A549 (cell line): ENCODE measurements around the gene FKBP8.

ENCODE experiments used
- CHD4 ChIP-seq: fragments of 200-600 bp; sonication (generic); IDR thresholded peaks from 2 replicates; pipeline ENCODE4 v1.6.1; 2016; ENCODE audit warnings: antibody characterized with exemption, mild to moderate bottlenecking, borderline replicate concordance
- CTCF ChIP-seq: fragments of >200 bp; sonication (Bioruptor Twin); formaldehyde crosslinking; IDR thresholded peaks from 3 replicates; pipeline ENCODE4 v1.5.1; 2016
- JUNB ChIP-seq: fragments of >200 bp; sonication (Bioruptor Twin); formaldehyde crosslinking; IDR thresholded peaks from 2 replicates; pipeline ENCODE4 v1.6.1; 2016
- MYC ChIP-seq: IDR thresholded peaks from 2 replicates; pipeline ENCODE4 v1.6.1; 2012; ENCODE audit warnings: mild to moderate bottlenecking, inconsistent platforms, low read length, improper control_type of control experiment, borderline replicate concordance
- RAD21 ChIP-seq, 2 experiments: fragments of >200 bp in 1 of 2; sonication (Bioruptor Twin) in 1 of 2; formaldehyde crosslinking in 1 of 2; IDR thresholded peaks in 1 of 2; conservative IDR thresholded peaks in 1 of 2; 2 replicates in 1 of 2; 3 replicates in 1 of 2; pipeline ENCODE4 v1.6.1; 2012 to 2018; ENCODE audit warnings: inconsistent platforms in 1 of 2
- SREBF2 ChIP-seq: fragments of 450-650 bp; IDR thresholded peaks from 2 replicates; pipeline ENCODE4 v1.6.1; 2014; ENCODE audit warnings: mild to moderate bottlenecking, moderate library complexity

- no peak for TF ChIP-seq JUNB
- TF ChIP-seq MYC, result no peak
- no peak for TF ChIP-seq CTCF
- no peak for TF ChIP-seq CHD4
- TF ChIP-seq RAD21 (conservative IDR thresholded peaks at IDR 0.05 in 1 of 2, IDR thresholded peaks at IDR 0.05 in 1 of 2), result no peak
- no peak for TF ChIP-seq SREBF2
Measured at GRCh38 chr19:18493440-18494266, 49.7 kb downstream of the FKBP8 start.
